ENCODE measurements around the gene ATCAY.

- TF ChIP-seq CTCF (conservative IDR thresholded peaks at IDR 0.05; ENCODE audit: low read length) (no peak), EZH2phosphoT487 (IDR thresholded peaks at IDR 0.05; ENCODE audit: borderline replicate concordance, low read depth, low read length) (no peak)
Measured at GRCh38 chr19:3949294-3949693, 68.8 kb downstream of the ATCAY start.

Measured in OCI-LY7 (cell line).